Smooth muscle cell (in vitro differentiated cells): Measurements from ENCODE around the gene BTG4. TPM values are rescaled to one million over a fixed set of nuclear protein-coding genes. Genes with fewer than 3 reads are reported as not detected.

ENCODE experiments used
- DNase-seq: peaks from one replicate; lab custom pipeline; 2025; ENCODE audit not compliant: unreplicated experiment; lab: John Stamatoyannopoulos, UW
- H2AFZ ChIP-seq: fragments of 200-600 bp; sonication (generic); 2 replicates; pipeline ENCODE4 v1.6.0; 2016; ENCODE audit warnings: antibody characterized with exemption, low read depth, mild to moderate bottlenecking
- H3F3A ChIP-seq: fragments of 200-600 bp; sonication (generic); 2 replicates; pipeline ENCODE4 v1.6.0; 2017; ENCODE audit warnings: antibody characterized with exemption, low read depth
- H3K27ac ChIP-seq: fragments of 200-600 bp; sonication (generic); 2 replicates; pipeline ENCODE4 v1.5.1; 2016; ENCODE audit warnings: low read depth, mild to moderate bottlenecking
- H3K27me3 ChIP-seq: fragments of 200-600 bp; sonication (generic); 2 replicates; pipeline ENCODE4 v1.6.1; 2016; ENCODE audit warnings: low read depth, mild to moderate bottlenecking
- H3K36me3 ChIP-seq: fragments of 200-600 bp; sonication (generic); 2 replicates; pipeline ENCODE4 v1.5.1; 2016; ENCODE audit warnings: low read depth
- H3K4me1 ChIP-seq: fragments of 200-600 bp; sonication (generic); 2 replicates; pipeline ENCODE4 v1.5.1; 2016; ENCODE audit warnings: low read depth
- H3K4me2 ChIP-seq: fragments of 200-600 bp; sonication (generic); 2 replicates; pipeline ENCODE4 v1.6.0; 2016; ENCODE audit warnings: mild to moderate bottlenecking
- H3K4me3 ChIP-seq: fragments of 200-600 bp; sonication (generic); 2 replicates; pipeline ENCODE4 v1.5.1; 2016; ENCODE audit warnings: mild to moderate bottlenecking
- H3K79me2 ChIP-seq: fragments of 200-600 bp; sonication (generic); 2 replicates; pipeline ENCODE4 v1.6.0; 2016; ENCODE audit warnings: low read depth, mild to moderate bottlenecking
- H3K9ac ChIP-seq: fragments of 200-600 bp; sonication (generic); 2 replicates; pipeline ENCODE4 v1.6.0; 2016; ENCODE audit warnings: low read depth
- H3K9me3 ChIP-seq: fragments of 200-600 bp; sonication (generic); replicated peaks from 2 replicates; pipeline ENCODE4 v1.5.1; 2016; ENCODE audit warnings: low read depth
- H4K20me1 ChIP-seq: fragments of 200-600 bp; sonication (generic); 2 replicates; pipeline ENCODE4 v1.6.0; 2016; ENCODE audit warnings: low read depth
- WGBS: methylation state at CpG from one replicate; pipeline ENCODE4 v1.1.7; 2016; ENCODE audit warnings: low lambda C conversion rate; 5-methylcytosine and 5-hydroxymethylcytosine counted together
- polyA plus RNA-seq: library from polyadenylated mRNA; unstranded; fragments of >200 nt; fragmentation: Nextera tagmentation; extraction: Ambion mirVana; gene quantifications from 2 replicates; pipeline ENCODE4 v1.2.1, GENCODE V29; 2016
- total RNA-seq: library from RNA; depleted of rRNA; stranded (reverse); fragments of >200 nt; gene quantifications from 2 replicates; pipeline ENCODE4 v1.2.3, GENCODE V29; 2014
- TF ChIP-seq, protein P1 (sequence below): fragments of 200-600 bp; sonication (generic); IDR thresholded peaks from 2 replicates; pipeline ENCODE4 v1.5.1; 2017; ENCODE audit warnings: borderline replicate concordance, mild to moderate bottlenecking, antibody characterized with exemption; ENCODE audit not compliant: insufficient read depth, poor library complexity, severe bottlenecking

The BTG4 gene
- total and polyA plus RNA-seq, 2 experiments from 2014 or later = 0.21 TPM; not detected in 1

DNA sequence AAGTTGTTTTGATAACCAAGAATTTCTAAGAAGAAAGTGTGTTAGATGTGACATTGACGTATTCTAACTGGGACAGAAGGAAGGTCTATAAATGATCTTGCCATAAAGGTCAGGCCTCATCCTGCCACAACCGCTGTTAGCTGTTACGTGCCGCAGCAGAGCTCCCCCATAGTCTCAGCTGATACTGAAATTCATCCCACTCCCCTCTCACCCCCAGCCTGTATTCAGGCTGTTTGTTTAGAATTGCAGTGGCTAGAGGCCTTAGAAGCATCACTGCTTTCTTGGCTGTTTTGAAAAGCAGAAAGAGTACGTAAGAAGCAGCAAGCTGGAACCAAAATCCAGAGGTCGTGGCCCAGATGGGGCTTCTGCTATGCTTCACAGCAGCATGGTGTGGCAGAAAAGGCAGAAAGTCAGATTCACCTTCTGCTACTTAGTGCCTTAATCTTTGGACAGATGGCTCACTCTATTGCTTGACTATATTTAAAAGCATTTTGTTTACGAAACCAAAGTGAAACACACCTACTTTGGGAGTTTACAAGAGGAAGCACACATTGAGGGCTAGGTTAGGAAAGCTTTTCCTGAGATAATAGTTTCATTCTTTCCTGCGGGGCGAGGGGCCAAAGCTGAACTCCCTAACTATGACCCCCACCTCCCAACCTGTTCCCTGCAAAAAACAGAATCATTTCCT is 27.4 kb upstream of the BTG4 start:
- DNase-seq = no peak
- peak overlapping the region; percentile 93 for H3K4me2 ChIP-seq
- 76% methylated on average over 9 of the region's 9 CpGs for WGBS
- no peaks in the 10 kb centered on the region for H3K79me2 ChIP-seq
- TF ChIP-seq, protein P1, sequence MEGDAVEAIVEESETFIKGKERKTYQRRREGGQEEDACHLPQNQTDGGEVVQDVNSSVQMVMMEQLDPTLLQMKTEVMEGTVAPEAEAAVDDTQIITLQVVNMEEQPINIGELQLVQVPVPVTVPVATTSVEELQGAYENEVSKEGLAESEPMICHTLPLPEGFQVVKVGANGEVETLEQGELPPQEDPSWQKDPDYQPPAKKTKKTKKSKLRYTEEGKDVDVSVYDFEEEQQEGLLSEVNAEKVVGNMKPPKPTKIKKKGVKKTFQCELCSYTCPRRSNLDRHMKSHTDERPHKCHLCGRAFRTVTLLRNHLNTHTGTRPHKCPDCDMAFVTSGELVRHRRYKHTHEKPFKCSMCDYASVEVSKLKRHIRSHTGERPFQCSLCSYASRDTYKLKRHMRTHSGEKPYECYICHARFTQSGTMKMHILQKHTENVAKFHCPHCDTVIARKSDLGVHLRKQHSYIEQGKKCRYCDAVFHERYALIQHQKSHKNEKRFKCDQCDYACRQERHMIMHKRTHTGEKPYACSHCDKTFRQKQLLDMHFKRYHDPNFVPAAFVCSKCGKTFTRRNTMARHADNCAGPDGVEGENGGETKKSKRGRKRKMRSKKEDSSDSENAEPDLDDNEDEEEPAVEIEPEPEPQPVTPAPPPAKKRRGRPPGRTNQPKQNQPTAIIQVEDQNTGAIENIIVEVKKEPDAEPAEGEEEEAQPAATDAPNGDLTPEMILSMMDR = no peak
- peak overlapping the region; percentile 10 for H3K27ac ChIP-seq
- peak overlapping the region; percentile 65 for H3K4me3 ChIP-seq
- H3K27me3 ChIP-seq = no peaks in the 10 kb centered on the region
- peaks cover 20% of the 10 kb centered on the region for H4K20me1 ChIP-seq
- H3F3A ChIP-seq = peaks cover 3% of the 10 kb centered on the region
- H2AFZ ChIP-seq = peak overlapping the region; percentile 94
- H3K4me1 ChIP-seq = peaks cover 18% of the 10 kb centered on the region
- no peaks in the 10 kb centered on the region for H3K9me3 ChIP-seq
- H3K9ac ChIP-seq = no peak overlapping the region
- no peaks in the 10 kb centered on the region for H3K36me3 ChIP-seq

DNA sequence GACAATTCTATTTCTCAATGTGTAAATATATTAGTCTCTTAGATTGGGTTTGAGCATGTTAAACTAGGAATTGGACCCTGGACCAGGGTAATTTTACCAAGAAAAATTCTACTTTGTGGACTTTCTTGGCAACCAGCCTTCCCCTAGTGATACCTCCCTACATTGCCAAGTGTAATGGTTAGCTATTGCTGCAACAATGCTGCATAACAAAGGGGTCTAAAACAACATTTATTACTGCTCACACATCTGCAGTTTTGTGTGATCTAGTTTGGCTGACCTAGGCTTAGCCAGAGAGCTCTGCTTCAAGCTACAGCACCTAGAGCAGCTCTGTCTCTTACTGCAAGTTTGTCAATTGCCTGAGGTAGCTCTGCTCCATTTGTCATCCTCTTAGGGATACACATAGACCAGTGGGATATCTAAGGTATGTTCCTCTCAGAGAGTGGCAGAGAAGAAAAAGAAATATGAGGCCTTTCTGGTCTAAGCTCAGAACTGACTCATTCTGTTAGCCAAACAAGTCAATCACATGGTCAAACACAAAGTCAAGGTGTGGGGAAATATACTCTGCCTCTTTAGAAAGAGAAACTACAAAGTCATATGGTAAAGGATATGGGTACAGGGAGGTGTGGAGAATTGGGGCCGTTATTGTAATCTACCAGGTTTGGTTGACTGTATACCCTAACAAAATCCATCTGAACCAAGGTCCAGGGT is 26.4 kb upstream of the BTG4 start:
- WGBS = 96% methylated on average over 1 of the region's 1 CpG
- no peaks in the 10 kb centered on the region for H3K36me3 ChIP-seq
- no peak overlapping the region for H3K4me2 ChIP-seq
- no peak overlapping the region for H2AFZ ChIP-seq
- no peaks in the 10 kb centered on the region for H3K27me3 ChIP-seq
- H3K27ac ChIP-seq = peak overlapping the region; percentile 10
- no peak overlapping the region for H3K9ac ChIP-seq
- H3K79me2 ChIP-seq = no peaks in the 10 kb centered on the region
- H3K9me3 ChIP-seq = no peaks in the 10 kb centered on the region
- no peak overlapping the region for H3K4me3 ChIP-seq
- TF ChIP-seq, protein P1 = no peak
- peaks cover 16% of the 10 kb centered on the region for H4K20me1 ChIP-seq
- no peak for DNase-seq
- peaks cover 3% of the 10 kb centered on the region for H3F3A ChIP-seq
- H3K4me1 ChIP-seq = peaks cover 18% of the 10 kb centered on the region

DNA sequence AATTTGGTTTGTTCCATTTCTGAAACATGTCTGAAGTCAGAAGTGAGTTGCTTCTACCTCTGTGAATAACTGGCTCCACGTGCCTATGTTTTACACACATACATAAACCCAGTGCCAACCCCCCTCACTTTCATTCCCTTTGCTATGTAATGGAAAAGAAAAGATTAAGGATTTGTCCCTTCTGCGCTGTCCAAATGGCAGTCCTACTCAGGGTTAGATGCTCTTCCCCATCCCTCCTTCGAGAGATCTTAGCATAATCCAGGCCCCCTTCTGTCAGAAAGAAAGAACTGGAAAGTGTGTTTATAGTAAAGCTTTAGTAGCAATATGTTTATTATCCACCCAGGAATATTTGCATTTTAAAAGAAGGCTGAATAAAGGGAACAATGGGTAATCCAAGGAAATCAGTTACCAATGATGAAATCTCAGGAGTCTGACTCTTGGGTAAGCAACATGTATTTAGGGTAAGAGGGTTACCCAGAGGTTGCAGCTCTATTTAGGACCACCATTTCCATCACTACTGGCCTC is 25.2 kb upstream of the BTG4 start:
- no peak overlapping the region for H2AFZ ChIP-seq
- H3K4me1 ChIP-seq = peaks cover 21% of the 10 kb centered on the region
- H3K27ac ChIP-seq = no peak overlapping the region
- H3F3A ChIP-seq = peaks cover 3% of the 10 kb centered on the region
- no peak overlapping the region for H3K9ac ChIP-seq
- WGBS = 86% methylated on average over 3 of the region's 3 CpGs
- no peak for DNase-seq
- no peaks in the 10 kb centered on the region for H3K27me3 ChIP-seq
- peaks cover 6% of the 10 kb centered on the region for H4K20me1 ChIP-seq
- H3K36me3 ChIP-seq = no peaks in the 10 kb centered on the region
- TF ChIP-seq, protein P1 = no peak
- no peaks in the 10 kb centered on the region for H3K9me3 ChIP-seq
- no peak overlapping the region for H3K4me3 ChIP-seq
- no peak overlapping the region for H3K4me2 ChIP-seq
- H3K79me2 ChIP-seq = no peaks in the 10 kb centered on the region
